ENCODE results near the gene KRT73.

The KRT73 gene

GRCh38 chr12:52618216-52618615, at the start of gene KRT73:
Gene KRT73 (minus strand): TSS chr12:52618559. CDS start chr12:52618524, 35 bp downstream.
- DNase-seq (ENCODE audit: low read depth) = no peak

- no peak for DNase-seq (ENCODE audit: low read depth)
Observed at GRCh38 chr12:52667931-52668330, 49.6 kb upstream of the KRT73 start.

GRCh38 chr12:52667509-52667908, 49.1 kb upstream of the KRT73 start:
- no peak for DNase-seq (ENCODE audit: low read depth)

DNA sequence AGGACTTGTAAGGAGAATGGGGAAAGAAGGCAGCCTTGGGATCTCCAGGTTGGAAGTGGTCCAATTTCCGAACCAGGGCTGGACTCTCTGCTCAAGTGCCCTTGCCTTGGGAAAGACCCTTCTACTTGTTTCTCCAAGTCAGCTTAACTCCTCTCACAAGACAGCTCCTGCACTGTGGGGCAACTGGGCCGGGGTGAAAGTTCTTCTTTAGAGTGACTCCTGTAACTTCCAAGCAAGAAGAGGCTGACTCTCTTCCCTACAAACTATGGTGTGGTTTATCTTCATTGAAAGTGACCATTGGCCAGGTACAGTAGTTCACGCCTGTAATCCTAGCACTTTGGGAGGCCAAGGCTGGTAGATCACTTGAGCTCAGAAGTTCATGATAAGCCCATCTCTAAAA, 48.1 kb upstream of the KRT73 start:
- no peak for DNase-seq (ENCODE audit: low read depth)

DNA sequence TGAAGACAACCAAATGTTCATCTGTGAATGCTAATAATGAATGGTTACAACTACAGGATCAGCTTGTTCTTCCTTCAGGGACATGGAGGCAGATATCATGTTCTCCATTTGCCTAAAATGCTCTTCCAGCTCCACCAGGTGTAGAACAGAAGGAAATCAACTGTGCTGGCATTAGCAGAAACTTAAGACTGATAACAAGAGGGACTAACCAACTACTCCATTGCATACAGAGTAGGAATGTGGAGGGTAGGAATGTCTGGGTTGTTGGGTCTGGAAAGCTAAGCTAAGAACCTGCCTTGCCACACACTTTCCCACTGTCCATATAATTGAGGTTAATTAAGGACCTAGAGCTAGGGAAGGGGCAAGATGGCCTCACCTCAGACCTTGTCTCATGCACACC, 45.1 kb upstream of the KRT73 start:
- no peak for DNase-seq (ENCODE audit: low read depth)

DNA sequence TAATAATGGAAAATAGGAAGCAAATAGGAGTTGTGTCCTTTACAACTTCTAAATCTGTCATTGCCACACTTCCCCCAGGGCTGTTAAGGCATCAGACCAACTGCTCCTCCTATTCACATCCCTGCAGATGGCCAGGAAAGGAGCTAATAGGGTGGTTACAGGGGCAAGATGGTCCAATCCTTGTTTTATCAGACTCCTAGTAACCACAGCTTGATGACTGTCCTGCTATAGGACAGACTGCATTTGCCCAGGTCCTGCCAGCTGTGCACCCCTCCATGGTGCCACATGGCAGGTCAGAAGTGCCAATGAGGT, 44.5 kb upstream of the KRT73 start:
- DNase-seq (ENCODE audit: low read depth) = no peak

GRCh38 chr12:52662093-52662917, 43.9 kb upstream of the KRT73 start:
- no peak for DNase-seq (ENCODE audit: low read depth)

- no peak for DNase-seq (ENCODE audit: low read depth)
Observed at GRCh38 chr12:52661668-52662067, 43.3 kb upstream of the KRT73 start.

- DNase-seq (ENCODE audit: low read depth) = no peak
Observed at GRCh38 chr12:52660934-52661499, 42.7 kb upstream of the KRT73 start.

- no peak for DNase-seq (ENCODE audit: low read depth)
Observed at GRCh38 chr12:52659951-52660350, 41.6 kb upstream of the KRT73 start.

DNA sequence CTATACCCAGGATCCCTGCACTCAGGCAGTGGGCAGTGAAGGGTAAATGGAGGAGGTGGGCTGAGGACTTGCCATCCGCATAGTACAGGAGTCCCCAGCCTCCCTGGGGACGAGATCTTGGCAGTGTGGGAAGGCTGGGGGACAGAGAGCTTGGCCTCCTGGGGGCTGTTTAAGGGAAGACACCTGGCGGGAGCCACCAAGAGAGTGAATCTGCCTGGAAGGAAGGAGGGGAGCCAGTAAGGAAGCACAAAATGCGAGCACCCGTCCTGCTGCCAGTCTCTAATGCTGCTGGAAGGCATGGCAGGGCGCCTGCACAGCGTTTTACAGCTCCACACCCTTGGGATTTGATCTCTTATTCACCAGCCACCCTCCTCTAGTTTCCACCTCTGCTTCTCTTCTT, 41.0 kb upstream of the KRT73 start:
- DNase-seq (ENCODE audit: low read depth) = no peak

GRCh38 chr12:52658196-52658595, 39.8 kb upstream of the KRT73 start:
- no peak for DNase-seq (ENCODE audit: low read depth)

GRCh38 chr12:52657250-52657902, 39.0 kb upstream of the KRT73 start:
- no peak for DNase-seq (ENCODE audit: low read depth)

DNA sequence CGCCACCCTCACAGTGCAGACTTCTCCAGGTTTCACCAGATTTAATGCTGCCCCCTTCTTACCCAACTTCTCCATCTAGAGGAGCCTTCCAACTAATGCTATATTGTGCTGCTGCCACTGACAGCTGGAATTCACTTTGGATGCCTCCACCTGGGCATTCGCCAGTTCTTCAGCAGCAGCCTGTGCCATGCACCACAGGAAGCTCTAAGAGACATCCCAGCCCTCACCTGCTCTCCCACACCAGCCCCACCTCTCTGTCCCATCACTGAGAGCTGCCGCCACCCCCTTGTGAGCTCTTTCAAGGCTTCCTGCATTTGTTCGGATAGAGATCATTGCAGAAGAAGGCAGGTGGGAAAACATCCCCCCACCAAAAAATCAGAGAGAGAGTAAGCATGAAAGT, 38.3 kb upstream of the KRT73 start:
- no peak for DNase-seq (ENCODE audit: low read depth)

DNA sequence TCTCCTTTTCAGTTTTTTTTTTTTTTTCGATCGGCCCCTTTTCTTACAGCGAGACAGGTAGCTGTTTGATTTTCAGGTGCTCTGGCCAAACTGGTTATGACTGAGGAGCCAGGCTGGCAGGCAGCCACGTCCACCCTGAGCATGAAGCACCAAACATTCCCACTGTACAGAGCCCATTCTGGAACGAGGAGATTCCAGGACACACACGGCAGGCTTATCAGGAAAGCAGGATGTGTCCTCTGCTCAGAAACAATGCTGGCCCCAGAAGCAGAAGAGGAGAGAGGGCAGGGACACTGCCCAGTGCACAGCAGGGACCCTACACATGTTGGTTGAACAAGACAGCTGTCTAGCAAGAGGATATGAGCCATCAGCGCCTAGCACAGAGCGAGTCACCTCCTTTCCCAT, 37.4 kb upstream of the KRT73 start:
- no peak for DNase-seq (ENCODE audit: low read depth)

GRCh38 chr12:52655251-52655650, 36.9 kb upstream of the KRT73 start:
- DNase-seq (ENCODE audit: low read depth) = no peak

- no peak for DNase-seq (ENCODE audit: low read depth)
Observed at GRCh38 chr12:52651726-52652261, 33.4 kb upstream of the KRT73 start, which contains the start of gene KRT2. Gene KRT2 (minus strand): TSS chr12:52652211. CDS start chr12:52652142, 69 bp downstream.

GRCh38 chr12:52650520-52651081, 32.2 kb upstream of the KRT73 start:
- no peak for DNase-seq (ENCODE audit: low read depth)

DNA sequence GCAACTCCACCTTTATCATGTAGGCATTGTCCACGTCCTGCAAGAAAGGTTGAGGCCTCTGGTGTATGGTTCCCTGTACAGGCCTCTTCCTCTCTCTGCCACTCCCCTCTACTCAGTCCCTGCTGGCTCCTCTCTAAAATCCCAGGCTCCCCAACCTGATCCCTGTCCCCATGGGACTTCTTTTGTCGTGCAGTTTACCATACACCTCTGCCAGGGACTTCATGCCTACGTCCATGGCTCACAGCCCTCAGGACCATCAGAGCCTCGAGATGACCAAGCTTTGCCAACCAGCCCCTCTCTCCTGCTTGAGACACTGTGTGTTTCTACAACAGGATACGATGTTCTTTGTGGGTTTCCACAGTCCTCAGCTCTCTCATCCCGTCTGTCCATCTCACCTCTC, 30.7 kb upstream of the KRT73 start:
- DNase-seq (ENCODE audit: low read depth) = no peak

GRCh38 chr12:52648012-52648550, 29.7 kb upstream of the KRT73 start:
- DNase-seq (ENCODE audit: low read depth) = no peak

GRCh38 chr12:52647601-52648000, 29.2 kb upstream of the KRT73 start:
- no peak for DNase-seq (ENCODE audit: low read depth)

GRCh38 chr12:52646613-52647012, 28.3 kb upstream of the KRT73 start:
- DNase-seq (ENCODE audit: low read depth) = no peak

GRCh38 chr12:52645982-52646381, 27.6 kb upstream of the KRT73 start:
- DNase-seq (ENCODE audit: low read depth) = no peak

Data from T-helper 22 cell (primary cell).